ENCODE results near the gene REEP3. TPM values are rescaled to one million over a fixed set of nuclear protein-coding genes. Genes with fewer than 3 reads are reported as not detected.

Gene REEP3
- total RNA-seq, 2 donors from 2014 or later = 57.0 to 67.2 TPM

DNA sequence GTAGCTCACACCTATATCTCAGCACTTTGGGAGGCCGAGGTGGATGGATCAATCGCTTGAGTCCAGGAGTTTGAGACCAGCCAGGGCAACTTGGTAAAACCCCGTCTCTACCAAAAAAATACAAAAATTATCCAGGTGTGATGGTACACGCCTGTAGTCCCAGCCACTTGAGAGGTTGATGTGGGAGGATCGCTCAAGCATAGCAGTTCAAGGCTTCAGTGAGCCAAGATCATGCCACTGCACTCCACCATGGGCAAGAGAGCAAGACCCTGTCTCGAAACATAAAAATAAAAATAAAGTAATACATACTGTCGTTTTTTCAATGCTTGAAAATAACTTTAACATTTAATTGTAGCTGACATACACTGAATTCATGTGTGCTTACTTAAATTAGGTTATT lies 57.3 kb downstream of the REEP3 start:
- no peak for DNase-seq (ENCODE audit: low spot score)
- intact Hi-C loops (cut with DNase I) = no loop called here

DNA sequence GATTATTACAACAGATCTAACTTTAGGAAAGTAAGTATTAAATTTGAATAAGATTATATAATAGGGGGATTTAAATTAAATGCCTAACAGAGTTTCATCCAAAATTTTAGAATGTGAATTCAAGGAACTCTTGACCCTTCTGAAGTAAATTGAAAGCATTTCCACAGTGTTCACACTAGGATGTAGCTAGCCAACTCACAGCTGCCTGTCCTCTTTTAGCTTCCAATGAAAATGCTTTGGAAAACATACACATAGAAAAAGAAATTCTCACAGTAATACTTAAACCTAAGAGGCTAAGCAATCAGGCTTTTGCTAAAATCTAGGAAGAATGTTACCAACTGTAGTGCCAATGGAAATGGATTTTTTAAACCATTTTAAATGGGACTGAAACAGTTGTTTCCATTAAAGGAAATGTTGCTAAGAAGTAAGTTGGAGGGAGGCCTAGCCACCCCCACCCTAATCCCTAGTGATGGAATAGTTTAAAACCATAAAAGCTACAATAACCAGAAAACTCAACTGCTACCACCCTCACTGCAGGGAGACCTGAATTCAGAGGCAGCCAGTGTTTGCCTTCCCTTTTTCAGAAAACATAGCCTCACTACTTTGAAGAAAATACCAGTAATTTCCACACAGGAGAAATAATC lies 58.3 kb downstream of the REEP3 start:
- intact Hi-C loops (cut with DNase I) = loop anchor here in 1 of 2 donors (10.0 kb wide), 1 partner anchor 55 kb away; the partner anchor contains the start of gene REEP3
- DNase-seq (ENCODE audit: low spot score) = no peak

DNA sequence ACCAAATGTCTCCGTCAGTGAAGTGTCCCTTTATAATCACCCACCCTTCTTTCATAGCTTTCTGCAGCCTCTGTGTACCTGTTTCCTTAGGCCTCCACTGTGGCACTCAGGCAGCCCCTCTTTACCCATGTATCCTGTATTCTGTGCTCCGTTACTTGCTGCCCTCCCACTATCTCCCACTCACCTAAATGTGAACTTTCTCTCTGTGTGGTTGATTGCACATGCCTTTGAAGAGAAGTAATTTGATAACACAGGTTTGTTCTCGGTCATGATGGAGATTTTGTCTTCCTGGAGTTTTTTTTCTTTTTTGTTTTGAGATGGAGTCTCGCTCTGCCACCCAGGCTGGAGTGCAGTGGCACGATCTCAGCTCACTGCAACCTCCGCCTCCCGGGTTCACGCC lies 61.5 kb downstream of the REEP3 start:
- no peak for DNase-seq (ENCODE audit: low spot score)
- intact Hi-C loops (cut with DNase I) = loop anchor here in 1 of 2 donors (10.0 kb wide), 1 partner anchor 58 kb away; the partner anchor contains the start of gene REEP3

DNA sequence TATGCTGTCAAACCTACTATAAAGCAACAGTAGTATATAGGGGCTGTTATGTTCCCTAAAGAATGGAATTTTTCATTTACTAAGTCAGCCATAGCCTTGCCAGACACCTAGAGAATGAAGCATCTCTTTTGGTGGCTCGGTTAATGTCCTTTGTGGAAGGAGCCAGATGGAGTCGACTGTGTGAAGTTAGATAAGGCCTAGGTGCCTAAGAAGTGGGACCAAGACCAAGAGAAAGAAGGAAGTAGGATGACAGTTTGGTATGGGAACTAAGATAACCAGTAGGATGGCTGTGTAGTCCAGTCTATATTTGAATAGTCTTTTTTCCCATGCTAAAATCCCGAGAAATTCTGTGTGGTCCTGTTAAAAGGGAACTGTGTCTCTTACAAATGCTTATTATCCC lies 62.2 kb downstream of the REEP3 start:
- intact Hi-C loops (cut with DNase I) = loop anchor here in 1 of 2 donors (10.0 kb wide), 1 partner anchor 59 kb away; the partner anchor contains the start of gene REEP3
- DNase-seq (ENCODE audit: low spot score) = no peak

DNA sequence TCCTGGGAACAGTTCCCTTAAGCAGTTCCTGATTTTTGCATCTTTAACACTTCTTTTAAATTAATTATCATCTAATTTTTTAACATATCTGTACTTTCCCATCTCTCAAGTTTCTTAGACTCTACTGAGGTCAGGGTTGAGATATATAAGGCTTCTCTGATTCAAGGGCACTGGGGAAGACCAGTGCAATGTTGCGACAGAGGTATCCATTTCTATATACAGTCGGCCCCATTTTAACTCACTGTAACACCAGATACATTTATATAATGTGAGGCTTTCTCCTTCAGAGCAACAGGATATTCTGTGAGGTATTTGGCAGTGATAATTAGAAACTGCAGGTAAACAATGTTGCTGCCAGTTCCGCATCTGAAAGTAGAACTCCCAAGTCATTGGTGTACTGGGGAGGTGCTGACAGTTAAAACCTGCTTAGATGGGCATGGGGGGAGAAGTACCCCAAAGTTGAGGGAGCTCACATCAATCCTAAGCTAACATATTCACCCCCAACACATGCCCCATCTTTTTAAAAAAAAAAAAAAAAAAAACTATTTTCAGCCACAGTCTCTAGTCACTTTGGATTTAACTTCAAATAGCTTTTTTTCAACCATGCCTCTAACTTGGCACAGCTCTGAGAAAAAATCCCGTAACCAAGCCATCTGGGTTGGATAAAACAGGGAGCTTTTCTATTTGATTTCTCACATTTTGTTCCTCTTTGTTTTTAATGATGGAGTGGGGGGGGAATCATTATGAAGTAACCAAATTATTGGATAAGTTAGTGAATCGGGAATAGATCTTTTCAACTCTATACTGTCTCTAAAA lies 62.9 kb downstream of the REEP3 start:
- no peak for DNase-seq (ENCODE audit: low spot score)
- intact Hi-C loops (cut with DNase I) = loop anchor here in 1 of 2 donors (10.0 kb wide), 1 partner anchor 59 kb away; the partner anchor contains the start of gene REEP3

DNA sequence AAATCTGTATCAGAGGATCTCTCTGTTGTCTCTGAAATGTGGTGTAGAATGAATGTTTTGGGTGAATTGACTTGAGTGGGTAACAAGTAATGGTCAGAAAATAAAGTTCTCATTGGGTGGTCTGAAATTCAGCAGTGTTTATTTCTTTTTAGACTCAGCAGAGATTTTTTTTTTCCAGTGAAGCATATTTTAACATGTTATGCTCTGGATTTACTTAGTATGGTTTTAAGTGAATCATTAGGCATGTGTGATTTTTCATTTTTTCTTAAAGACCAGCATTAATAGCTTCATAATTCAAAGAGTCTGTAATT lies 63.5 kb downstream of the REEP3 start:
- no peak for DNase-seq (ENCODE audit: low spot score)
- intact Hi-C loops (cut with DNase I) = loop anchor here in 1 of 2 donors (10.0 kb wide), 1 partner anchor 60 kb away; the partner anchor contains the start of gene REEP3

DNA sequence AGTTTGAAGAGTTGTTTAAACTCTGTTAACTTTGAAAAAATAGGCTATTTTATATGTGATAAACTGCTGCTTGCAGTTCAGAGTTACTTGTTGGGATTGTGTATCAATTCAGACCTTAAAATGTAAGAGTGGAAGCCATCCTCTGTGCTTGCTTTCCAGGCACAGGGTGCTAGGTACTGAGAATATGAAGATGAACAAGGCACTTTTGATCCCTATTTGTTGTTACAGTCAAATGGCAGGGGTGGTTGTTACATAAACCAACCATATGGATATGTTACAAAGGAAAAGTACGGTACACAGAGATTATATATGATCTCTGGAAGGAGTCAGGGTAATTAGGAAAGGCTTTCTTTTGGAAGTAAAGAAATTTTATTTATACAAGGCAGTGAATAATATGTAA lies 63.8 kb downstream of the REEP3 start:
- intact Hi-C loops (cut with DNase I) = loop anchor here in 1 of 2 donors (10.0 kb wide), 1 partner anchor 60 kb away; the partner anchor contains the start of gene REEP3
- DNase-seq (ENCODE audit: low spot score) = no peak

DNA sequence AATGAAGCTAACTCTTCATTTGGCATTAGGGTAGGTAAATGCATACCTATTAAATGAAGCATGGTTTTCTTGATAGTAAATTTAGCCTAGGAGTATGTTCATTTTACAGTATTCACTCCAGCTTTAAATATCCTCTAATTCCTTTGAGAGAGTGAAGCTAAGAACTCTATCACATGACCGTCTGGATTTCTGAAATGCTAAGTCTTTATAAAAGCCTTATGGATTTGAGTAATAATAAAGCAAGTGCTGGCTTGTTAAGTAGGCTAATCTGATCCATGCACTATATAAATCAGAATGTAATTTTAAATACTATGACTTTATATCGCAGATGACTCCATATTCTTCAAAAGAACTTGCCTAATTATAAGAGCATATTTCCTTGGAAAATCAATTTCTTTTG lies 64.8 kb downstream of the REEP3 start:
- DNase-seq (ENCODE audit: low spot score) = no peak
- intact Hi-C loops (cut with DNase I) = loop anchor here in 1 of 2 donors (10.0 kb wide), 1 partner anchor 61 kb away; the partner anchor contains the start of gene REEP3

DNA sequence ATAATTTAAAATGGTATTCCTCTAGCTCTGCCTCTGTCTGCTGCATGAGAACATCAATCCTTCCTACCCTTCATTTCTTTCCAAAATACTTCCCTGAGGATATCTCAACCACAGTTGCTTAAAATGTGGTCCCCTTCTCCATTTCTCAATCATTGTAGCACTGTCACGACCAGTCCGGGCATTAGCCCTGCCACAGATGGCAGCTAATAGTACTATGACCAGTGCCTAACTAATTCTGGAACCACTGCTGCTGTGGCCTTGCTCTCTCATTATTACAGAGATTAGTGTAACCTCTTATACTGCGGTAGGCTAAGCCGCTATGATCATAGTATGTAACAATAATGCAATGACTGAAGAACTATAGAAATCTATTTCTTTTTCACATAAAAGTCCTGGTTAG lies 66.0 kb downstream of the REEP3 start:
- intact Hi-C loops (cut with DNase I) = loop anchor here in 1 of 2 donors (10.0 kb wide), 1 partner anchor 62 kb away; the partner anchor contains the start of gene REEP3

DNA sequence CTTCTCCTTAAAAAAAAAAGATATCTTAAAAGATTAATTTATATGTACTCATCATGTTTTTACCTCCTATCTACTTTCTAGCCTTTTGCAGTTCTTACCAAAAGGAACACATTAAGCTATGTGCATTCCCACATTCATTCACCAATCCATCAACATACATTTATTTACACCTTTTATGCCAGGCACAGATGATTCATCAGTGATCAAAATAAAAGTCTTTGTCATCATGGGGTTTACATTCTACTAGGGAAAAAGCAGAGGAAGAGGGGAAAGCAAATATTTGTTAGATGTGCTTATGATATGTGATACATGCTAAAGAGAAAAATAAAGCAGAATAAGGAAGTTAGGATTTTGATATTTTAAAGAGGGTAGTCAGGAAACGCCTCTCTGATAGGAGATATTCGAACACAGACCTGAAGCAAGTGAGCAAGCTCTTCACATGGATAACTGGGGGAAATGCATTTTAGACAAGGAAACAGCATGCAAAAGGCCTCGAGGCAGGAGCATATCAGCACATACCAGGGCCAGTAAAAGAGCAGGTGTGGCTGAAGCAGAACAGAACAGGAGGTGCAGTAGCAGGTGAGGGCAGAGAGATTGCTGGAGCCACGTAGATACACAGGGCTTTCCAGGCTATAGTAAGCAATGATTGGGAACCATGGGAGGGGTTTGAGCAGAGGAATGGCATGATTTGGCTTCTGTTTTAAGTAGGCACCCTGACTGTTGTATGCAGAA lies 67.4 kb downstream of the REEP3 start:
- no peak for DNase-seq (ENCODE audit: low spot score)
- intact Hi-C loops (cut with DNase I) = loop anchor here in 1 of 2 donors (10.0 kb wide), 1 partner anchor 64 kb away; the partner anchor contains the start of gene REEP3

More for the DNA sequence above, 66.0 kb downstream of the REEP3 start:
- DNase-seq (ENCODE audit: low spot score) = no peak

DNA sequence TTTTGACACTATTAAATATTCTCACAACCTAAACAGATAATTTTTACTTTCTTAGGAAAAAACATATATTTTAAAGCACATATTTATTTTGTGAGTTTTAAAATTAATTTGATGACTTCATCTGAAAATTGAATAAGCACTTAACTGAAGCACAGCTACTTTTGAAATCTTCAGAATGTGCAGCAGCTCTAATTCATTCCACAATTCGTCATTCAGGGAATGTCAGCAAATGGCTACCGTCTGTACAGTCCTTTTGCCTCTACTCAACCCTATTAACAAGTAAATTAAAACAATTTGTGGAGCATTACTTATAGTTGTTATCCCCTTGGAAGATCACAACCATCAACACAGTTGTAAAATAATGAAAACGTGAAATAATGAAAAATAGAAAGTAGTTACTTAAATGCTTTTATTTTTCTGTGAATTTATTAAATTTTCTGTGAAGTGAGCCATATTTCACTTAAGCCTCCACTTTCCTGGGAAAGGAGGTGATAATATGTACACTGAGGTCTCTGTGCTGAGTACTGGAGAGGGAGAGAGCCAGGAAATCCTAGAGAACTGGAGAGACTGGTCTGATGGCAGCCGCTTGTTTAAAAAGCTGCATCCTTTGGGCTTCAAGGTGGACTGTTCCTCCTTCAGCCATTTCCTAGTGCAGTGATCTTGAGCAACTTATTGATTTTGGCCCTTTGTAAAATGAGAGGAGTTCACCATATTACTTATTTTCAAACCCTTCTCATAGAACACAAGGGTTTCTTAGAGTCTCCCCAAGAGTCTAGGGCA lies 70.6 kb downstream of the REEP3 start:
- intact Hi-C loops (cut with DNase I) = no loop called here
- no peak for DNase-seq (ENCODE audit: low spot score)

DNA sequence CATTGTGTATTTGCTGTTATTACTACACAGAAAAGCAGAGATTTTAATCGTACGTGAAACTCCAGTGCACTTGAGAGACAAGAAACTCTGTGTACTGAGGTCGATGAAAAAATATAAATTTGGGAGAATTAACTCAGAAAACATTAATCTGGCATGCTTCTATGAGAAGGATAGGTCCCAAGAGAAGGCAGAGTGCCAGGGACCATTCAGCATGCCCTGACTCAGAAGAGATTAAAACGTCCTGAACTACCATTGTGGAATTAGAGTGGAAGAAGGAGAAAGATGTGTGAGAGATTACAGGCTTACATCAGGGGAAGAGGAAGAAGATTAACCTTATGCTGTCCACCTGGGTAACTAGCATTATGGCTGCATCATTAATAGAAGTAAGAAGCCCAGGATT lies 72.4 kb downstream of the REEP3 start:
- intact Hi-C loops (cut with DNase I) = no loop called here
- DNase-seq (ENCODE audit: low spot score) = no peak

DNA sequence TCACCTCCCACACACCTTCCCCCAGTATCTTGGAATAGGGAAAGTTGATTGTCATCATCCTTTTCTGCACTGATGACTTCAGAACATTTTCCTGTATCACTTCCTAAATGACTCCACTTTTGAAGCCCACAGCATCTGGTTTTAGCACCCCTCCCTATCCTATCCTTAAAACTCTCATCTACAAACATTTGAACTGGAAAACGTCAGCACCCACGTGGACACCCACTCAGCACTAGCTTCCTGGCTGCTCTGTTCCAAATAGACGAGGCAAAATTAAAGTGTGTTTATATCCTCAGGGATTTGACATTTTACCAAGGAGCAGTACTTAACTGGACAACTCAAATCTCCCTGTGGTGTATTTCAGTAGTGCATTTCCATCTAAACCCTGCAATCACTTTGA lies 73.9 kb downstream of the REEP3 start:
- intact Hi-C loops (cut with DNase I) = no loop called here
- DNase-seq (ENCODE audit: low spot score) = no peak

DNA sequence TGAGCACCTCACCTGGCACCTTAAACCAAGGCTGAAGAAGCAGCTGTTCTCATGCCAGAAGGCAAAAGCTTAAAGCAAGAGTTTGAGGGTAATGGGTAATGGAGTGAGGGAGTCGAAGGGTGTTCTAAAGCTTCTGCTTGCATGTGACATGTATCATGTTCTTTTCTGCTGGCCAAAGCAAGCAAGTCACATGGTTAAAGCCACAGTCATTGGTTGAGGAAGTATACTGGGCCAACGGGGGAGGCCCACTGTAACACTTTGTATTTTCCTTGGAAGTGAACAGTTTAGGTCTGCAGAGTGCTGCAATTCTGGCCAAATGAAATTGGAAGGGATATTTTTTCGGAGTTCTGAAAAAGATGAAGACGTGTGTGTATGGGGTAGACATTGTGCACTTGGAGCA lies 75.7 kb downstream of the REEP3 start:
- intact Hi-C loops (cut with DNase I) = loop anchor here in 1 of 2 donors (2.0 kb wide), 1 partner anchor 396 kb away; no protein-coding TSS in a partner anchor
- DNase-seq (ENCODE audit: low spot score) = no peak

DNA sequence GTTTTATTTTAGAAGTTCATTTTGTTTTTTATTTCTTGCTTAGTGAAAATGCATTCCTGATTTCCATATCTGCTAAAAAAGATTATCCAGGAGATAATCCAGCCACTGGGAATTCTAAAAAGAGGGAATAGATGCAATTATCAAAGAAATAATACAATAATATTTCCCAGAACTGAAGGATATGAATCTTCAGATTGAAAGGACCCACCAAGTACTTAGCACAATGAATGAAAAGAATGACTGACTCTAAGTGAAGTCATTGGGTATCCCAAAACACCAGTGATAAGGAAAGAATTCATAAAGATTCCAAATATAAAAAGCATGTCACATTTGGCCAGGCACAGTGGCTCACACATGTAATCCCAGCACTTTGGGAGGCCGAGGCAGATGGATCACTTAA lies 79.3 kb downstream of the REEP3 start:
- DNase-seq (ENCODE audit: low spot score) = no peak
- intact Hi-C loops (cut with DNase I) = no loop called here

DNA sequence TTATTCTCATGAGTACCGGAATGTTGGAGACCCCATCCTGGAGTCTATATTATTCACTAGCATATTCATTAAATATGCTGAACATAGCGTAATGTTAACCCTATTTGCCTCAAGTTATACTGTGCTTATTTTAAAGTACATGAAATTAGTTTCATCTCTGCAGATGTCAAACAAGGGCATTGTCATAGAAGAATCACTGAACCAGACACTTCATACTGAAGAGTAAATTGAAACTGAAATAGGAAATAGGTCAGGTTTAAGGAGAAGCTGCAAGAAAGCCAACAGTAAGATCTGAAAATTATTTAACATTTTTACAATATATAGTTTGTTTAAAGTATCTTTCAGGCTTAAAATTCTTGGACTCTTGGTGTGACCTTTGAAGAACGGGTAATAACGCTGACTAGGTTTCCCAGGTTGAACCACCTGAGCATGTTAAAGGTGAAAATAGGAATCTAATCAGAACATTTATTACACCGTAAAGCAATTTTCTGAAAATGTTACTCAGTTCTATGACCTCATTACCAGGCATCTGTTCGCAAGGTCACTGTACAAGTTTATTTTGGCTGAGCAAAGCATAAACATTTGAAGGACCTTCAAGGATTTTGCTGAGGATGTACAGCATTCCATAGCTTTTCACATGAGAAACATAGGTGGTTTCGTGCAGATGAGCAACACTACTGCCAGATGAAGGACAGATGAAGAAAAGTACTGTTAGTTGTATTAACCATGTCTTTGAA lies 82.7 kb downstream of the REEP3 start:
- DNase-seq (ENCODE audit: low spot score) = no peak
- intact Hi-C loops (cut with DNase I) = no loop called here

DNA sequence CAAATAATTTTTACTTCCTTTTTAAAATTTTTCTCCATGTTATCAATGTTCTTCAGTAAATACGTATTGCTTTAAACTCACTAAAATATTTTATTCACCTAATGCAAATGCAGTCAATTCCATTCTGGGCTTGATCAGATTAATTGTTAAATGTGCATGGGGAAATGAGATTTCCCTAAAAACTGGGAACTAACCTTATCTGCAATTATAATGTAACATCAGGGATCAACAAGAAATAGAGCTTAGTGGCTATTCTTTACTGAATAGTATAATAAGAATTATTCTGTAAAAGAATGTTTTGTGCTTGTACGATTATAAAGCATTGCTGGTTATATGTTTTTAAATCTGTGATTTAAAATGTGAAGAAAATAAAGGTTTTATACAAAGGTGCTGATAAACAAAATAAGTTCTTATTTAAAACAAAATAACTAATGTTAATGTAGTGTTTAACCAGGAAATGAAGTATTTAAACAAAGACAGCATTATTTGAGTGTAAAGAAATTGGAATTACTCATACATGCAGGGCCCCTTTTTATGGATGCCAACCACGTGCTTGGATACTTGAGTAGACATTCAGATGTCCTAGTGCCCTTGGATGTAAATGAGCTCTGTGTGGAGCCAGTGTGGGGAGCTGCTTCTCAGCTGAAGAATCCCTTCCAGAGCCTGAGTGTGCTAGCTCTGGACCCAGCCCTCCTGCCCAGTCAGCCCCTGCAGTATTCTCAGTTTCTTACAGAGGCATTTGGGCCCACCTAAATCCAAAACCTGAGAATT lies 84.2 kb downstream of the REEP3 start:
- intact Hi-C loops (cut with DNase I) = no loop called here
- no peak for DNase-seq (ENCODE audit: low spot score)

Measured in posterior vena cava (tissue), 2 donors.